Measurements from ENCODE around the gene NEUROD2.

DNA sequence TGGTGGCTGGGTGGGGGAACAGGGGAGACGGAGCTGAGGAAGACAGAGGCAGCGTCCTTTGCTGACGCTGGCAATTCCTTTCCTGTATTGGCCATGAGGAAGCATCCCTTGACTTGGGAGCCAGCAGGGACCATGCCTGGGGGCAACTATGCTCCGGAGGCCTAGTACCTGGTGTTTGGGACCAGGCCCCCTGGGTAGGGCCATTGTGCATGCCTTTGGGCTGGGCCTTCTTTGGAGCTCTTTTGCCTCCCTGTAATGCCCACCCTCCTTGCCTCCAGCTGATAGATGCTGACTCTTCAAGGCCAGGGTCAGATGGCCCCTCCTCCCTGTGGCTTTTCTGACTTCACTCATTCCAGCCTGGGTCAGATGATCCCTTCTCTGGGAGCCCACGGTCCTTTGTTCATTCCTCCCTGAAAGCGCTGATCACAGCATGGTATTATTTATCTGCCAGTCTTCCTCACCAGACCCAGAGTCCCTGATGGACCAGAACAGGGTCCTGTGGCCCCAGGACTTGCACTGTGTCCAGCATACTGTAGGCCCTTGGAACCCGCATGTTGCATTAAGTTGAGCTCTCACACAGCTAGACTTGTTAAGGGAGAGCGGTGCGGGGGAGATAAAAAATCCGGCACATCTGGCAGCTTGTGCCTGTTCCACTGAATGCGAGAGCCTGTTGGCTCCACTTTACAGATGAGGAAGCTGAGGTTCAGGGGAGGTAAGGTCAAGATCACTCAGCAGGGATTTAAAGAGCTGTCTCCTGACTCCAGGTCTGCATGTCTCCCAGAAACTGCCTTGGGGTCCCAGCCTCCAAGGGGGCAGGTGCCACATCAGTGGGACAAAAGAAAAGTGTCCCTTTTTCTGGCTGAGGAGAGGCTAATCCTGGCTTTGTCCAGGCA, 32.1 kb upstream of the NEUROD2 start:
- no peak for TF ChIP-seq CTCF (IDR thresholded peaks at IDR 0.05)
- TF ChIP-seq EZH2phosphoT487 (IDR thresholded peaks at IDR 0.05), result no peak

Measured in neural progenitor cell (in vitro differentiated cells).